NT2/D1 (cell line): ENCODE data around the gene AKT2.

Experiments
- DNase-seq: peaks from one replicate; pipeline ENCODE4 v3.0.0-alpha.2; 2011; ENCODE audit warnings: low read depth, low spot score
- H3K27me3 ChIP-seq: 2 replicates; pipeline ENCODE4 v1.6.0; 2011; ENCODE audit warnings: mild to moderate bottlenecking; ENCODE audit not compliant: insufficient read length, insufficient read depth
- H3K36me3 ChIP-seq: 2 replicates; pipeline ENCODE4 v1.6.1; 2011; ENCODE audit warnings: mild to moderate bottlenecking, low read length, mixed read lengths; ENCODE audit not compliant: insufficient read depth, insufficient read length
- H3K4me1 ChIP-seq: 2 replicates; pipeline ENCODE4 v1.5.1; 2011; ENCODE audit not compliant: insufficient read depth, insufficient read length
- H3K4me3 ChIP-seq: 2 replicates; pipeline ENCODE4 v1.5.1; 2011; ENCODE audit warnings: low read depth; ENCODE audit not compliant: insufficient read length
- H3K9ac ChIP-seq: 2 replicates; pipeline ENCODE4 v1.6.0; 2011; ENCODE audit warnings: low read depth; ENCODE audit not compliant: insufficient read length
- H3K9me3 ChIP-seq: 2 replicates; pipeline ENCODE4 v1.5.1; 2011; ENCODE audit warnings: mild to moderate bottlenecking, low read length; ENCODE audit not compliant: insufficient read depth
- SUZ12 ChIP-seq: IDR thresholded peaks from 2 replicates; pipeline ENCODE4 v1.6.1; 2011; ENCODE audit not compliant: insufficient read length, insufficient read depth; ENCODE audit errors: extremely low read depth
- YY1 ChIP-seq: IDR thresholded peaks from 2 replicates; pipeline ENCODE4 v1.6.1; 2011; ENCODE audit not compliant: insufficient read length, insufficient read depth
- ZNF274 ChIP-seq: IDR thresholded peaks from 2 replicates; pipeline ENCODE4 v1.6.1; 2011; ENCODE audit warnings: mild to moderate bottlenecking, low read depth, low read length

AKT2 gene

GRCh38 chr19:40277356-40278059 lies 7.6 kb downstream of the AKT2 start:
- Histone ChIP-seq H3K4me1 (peaks cover 29% of the 10 kb centered on the region), H3K9ac (no peak overlapping the region), H3K4me3 (no peak overlapping the region), H3K36me3 (peaks cover 19% of the 10 kb centered on the region), H3K9me3 (no peaks in the 10 kb centered on the region), H3K27me3 (no peaks in the 10 kb centered on the region)
- TF ChIP-seq YY1 = no peak
- TF ChIP-seq SUZ12 = no peak
- no peak for TF ChIP-seq ZNF274
- no peak for DNase-seq

- peaks cover 16% of the 10 kb centered on the region for H3K4me1 ChIP-seq
- no peak for DNase-seq
These were observed 10.3 kb downstream of the AKT2 start for GRCh38 chr19:40274585-40275544.

DNA sequence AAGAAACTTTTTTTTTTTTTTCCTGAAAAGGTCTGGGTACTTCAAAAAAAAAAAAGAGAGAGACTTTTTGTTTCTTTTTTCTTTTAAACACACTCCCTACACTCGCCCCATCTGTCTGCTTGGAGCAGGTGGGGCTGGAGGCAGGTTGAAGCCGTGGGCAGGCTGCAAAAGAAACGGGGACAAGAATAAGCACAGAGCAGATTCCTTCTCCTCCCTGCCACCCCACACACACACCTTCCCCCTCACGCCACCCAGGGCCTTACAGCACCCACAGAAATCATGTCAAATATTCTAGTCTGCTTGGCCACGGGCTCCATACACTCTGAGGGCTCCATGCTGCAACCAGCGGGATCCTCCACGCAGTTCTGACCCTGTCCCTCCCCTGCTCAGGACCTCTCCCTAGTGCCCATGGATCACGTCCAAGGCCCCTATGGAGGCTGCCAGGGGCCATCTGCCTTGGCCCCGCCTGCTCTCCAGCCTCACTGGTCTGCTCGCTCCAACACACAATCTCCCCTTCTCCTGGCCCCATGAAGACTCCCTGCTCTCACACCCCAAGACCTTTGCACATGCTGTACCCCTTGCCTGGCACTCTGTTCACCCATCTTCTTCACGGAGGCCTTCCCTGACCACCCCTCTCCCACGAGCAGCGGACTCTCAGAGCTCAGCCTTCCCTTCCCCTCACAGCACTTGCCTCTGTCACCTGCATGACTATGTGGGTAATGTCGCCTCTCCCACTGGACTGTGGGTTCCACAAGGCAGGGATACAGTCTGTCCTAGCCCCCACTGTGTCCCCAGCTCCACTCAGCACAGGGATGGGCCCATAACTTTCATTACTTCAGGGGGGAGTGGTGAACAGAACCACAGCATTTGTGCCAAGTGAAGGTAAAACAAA lies 11.4 kb downstream of the AKT2 start:
- Histone ChIP-seq H3K27me3 (no peaks in the 10 kb centered on the region), H3K9ac (no peak overlapping the region), H3K36me3 (peaks cover 17% of the 10 kb centered on the region), H3K4me1 (peaks cover 11% of the 10 kb centered on the region), H3K4me3 (no peak overlapping the region), H3K9me3 (no peaks in the 10 kb centered on the region)
- no peak for DNase-seq
- TF ChIP-seq SUZ12 = no peak
- no peak for TF ChIP-seq YY1
- TF ChIP-seq ZNF274 = no peak

More at GRCh38 chr19:40274585-40275544, 10.3 kb downstream of the AKT2 start:
- Histone ChIP-seq H3K9me3 (no peaks in the 10 kb centered on the region), H3K9ac (no peak overlapping the region), H3K4me3 (no peak overlapping the region), H3K36me3 (peaks cover 18% of the 10 kb centered on the region), H3K27me3 (no peaks in the 10 kb centered on the region)
- TF ChIP-seq ZNF274 (no peak), SUZ12 (no peak), YY1 (no peak)

GRCh38 chr19:40272261-40272660 lies 12.9 kb downstream of the AKT2 start:
- Histone ChIP-seq H3K27me3 (no peaks in the 10 kb centered on the region), H3K9ac (no peak overlapping the region), H3K4me1 (peaks cover 14% of the 10 kb centered on the region), H3K4me3 (no peak overlapping the region), H3K9me3 (no peaks in the 10 kb centered on the region), H3K36me3 (peaks cover 24% of the 10 kb centered on the region)
- no peak for DNase-seq
- no peak for TF ChIP-seq ZNF274
- TF ChIP-seq SUZ12 = no peak
- no peak for TF ChIP-seq YY1

DNA sequence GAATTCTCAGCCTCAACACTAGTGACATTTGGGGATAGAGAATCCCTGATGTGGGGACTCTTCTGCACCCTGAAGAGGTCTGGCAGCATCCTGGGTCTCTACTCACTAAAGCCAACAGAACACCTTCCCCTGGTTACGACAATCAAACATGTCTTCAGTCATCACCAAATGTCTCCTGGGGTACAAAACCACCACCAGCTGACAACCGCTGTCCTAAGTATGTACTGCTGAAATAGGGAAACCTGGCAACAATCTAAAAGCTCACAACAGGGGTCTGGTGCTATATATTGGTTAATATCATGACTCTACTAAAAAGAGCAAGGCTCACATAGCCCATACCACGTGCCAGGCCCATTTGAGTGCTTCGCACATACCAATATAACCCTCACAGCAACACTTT lies 13.4 kb downstream of the AKT2 start:
- Histone ChIP-seq H3K4me3 (no peak overlapping the region), H3K36me3 (peaks cover 24% of the 10 kb centered on the region), H3K4me1 (peaks cover 16% of the 10 kb centered on the region), H3K27me3 (no peaks in the 10 kb centered on the region), H3K9me3 (no peaks in the 10 kb centered on the region), H3K9ac (no peak overlapping the region)
- TF ChIP-seq ZNF274 (no peak), YY1 (no peak), SUZ12 (no peak)
- no peak for DNase-seq

DNA sequence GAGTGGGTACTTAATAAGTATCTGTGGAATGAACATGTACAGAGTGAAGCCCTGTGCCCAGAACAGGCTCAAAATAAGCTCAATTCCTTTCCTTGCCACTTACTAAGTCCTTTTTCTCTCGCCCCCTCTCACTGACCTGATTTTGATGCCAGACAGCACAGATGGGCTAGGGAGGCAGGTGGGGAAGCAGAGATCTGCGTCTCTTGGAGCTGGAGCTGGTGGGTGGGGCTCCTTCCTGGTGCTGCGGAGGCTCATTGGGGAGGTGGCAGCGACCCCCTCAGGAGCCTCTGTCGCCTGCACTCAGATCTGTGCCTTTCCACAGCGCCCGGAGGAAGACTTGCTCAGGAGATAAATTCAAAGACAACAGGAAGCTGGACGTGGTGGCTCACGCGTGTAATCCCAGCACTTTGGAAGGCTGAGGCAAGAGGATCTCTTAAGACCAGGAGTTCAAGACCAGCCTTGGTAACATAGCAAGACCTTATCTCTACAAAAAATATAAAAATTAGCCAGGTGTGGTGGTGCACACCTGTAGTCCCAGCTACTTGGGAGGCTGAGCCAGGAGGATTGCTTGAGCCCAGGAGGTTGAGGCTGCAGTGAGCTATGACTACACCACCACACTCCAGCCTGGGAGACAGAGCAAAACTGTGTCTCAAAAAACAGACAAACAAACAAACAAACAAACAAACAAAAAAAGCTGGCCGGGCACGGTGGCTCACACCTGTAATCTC lies 14.6 kb downstream of the AKT2 start:
- no peak for DNase-seq
- H3K27me3 ChIP-seq = no peaks in the 10 kb centered on the region
- H3K4me3 ChIP-seq = no peak overlapping the region
- H3K9ac ChIP-seq = no peak overlapping the region
- H3K4me1 ChIP-seq = peaks cover 19% of the 10 kb centered on the region
- H3K9me3 ChIP-seq = no peaks in the 10 kb centered on the region
- TF ChIP-seq ZNF274 = no peak
- TF ChIP-seq YY1 = no peak
- peaks cover 24% of the 10 kb centered on the region for H3K36me3 ChIP-seq
